ENCODE measurements around the gene NUTM2G.
"Not testable (repeated sequence)": the region's sequence is repeated elsewhere in the genome, so short reads cannot be mapped to it uniquely, and the experiment has no call there.

The NUTM2G gene

DNA sequence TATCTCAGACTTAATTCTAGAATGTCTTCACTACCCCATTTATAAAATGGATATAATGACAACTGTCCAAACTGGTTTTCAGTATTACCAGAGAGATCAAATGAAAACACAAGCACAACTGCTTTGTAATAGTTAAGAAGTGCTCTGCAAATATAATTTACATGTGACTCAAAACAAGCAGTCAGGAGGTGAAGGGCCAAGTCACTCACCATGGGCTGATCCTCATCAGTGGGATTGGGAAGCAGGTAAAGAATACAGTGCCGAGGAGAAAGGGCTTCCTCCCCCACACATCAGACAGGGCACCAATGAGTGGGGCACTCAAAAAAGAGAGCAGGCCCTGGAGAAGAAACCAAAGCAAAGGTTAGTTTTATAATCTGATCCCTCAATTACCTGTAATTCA lies 20.7 kb downstream of the NUTM2G start:
- H3K27me3 ChIP-seq (ENCODE audit: control insufficient read depth, insufficient read depth, low read length); H3K36me3 ChIP-seq (ENCODE audit: control insufficient read depth, insufficient read depth, low read length); H3K4me3 ChIP-seq (ENCODE audit: low read depth, low read length); H3K9ac ChIP-seq (ENCODE audit: low read depth, low read length); H3K4me1 ChIP-seq (ENCODE audit: control insufficient read depth, insufficient read depth, low read length); H3K27ac ChIP-seq (ENCODE audit: low read depth, low read length); H3K9me3 ChIP-seq (ENCODE audit: control insufficient read depth, insufficient read depth, low read length): not testable (repeated sequence)

DNA sequence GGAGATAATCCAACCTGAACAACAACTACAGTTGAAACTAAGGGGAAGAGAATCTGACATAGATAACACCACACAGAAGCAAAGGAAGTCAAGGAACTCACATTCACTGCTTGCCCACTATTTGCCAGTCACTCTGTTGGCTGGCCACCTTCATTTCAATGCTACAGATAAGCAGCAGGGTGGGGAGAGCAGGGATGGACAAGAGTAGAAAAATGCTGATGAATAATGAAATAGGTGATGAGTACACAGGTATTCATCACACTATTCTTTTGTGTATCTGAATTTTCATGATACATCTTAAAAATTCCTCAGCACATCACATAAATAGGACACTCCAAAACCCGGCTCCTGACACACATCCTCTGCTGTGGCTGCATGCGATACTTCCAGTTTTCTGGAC lies 21.9 kb downstream of the NUTM2G start:
- H3K27me3 ChIP-seq (ENCODE audit: control insufficient read depth, insufficient read depth, low read length): not testable (repeated sequence)

DNA sequence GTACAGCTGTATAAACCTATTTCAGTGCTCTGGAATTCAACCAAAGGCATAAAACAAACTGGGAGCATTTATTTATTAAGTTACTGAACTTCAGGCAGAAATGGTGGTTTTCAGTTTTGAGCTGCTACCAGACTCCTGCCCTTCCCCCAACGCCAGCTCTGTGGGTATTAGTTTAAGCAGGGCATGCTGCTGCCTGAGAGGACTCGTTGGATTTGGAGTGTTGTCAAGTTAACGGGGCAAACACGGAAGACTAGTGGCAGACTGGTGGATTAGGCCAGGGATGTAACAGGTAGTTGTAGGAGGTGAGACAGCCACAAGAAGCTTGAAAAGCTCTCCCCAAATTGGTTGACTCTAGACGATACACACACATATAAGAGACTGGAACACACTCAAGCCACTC lies 38.9 kb downstream of the NUTM2G start:
- H3K36me3 ChIP-seq (ENCODE audit: control insufficient read depth, insufficient read depth, low read length); H3K9me3 ChIP-seq (ENCODE audit: control insufficient read depth, insufficient read depth, low read length); H3K27me3 ChIP-seq (ENCODE audit: control insufficient read depth, insufficient read depth, low read length); H3K4me3 ChIP-seq (ENCODE audit: low read depth, low read length); H3K9ac ChIP-seq (ENCODE audit: low read depth, low read length); H3K4me1 ChIP-seq (ENCODE audit: control insufficient read depth, insufficient read depth, low read length); H3K27ac ChIP-seq (ENCODE audit: low read depth, low read length): not testable (repeated sequence)

More for the DNA sequence above, 21.9 kb downstream of the NUTM2G start:
- H3K27ac ChIP-seq (ENCODE audit: low read depth, low read length); H3K4me3 ChIP-seq (ENCODE audit: low read depth, low read length); H3K36me3 ChIP-seq (ENCODE audit: control insufficient read depth, insufficient read depth, low read length); H3K9me3 ChIP-seq (ENCODE audit: control insufficient read depth, insufficient read depth, low read length); H3K4me1 ChIP-seq (ENCODE audit: control insufficient read depth, insufficient read depth, low read length); H3K9ac ChIP-seq (ENCODE audit: low read depth, low read length): not testable (repeated sequence)

DNA sequence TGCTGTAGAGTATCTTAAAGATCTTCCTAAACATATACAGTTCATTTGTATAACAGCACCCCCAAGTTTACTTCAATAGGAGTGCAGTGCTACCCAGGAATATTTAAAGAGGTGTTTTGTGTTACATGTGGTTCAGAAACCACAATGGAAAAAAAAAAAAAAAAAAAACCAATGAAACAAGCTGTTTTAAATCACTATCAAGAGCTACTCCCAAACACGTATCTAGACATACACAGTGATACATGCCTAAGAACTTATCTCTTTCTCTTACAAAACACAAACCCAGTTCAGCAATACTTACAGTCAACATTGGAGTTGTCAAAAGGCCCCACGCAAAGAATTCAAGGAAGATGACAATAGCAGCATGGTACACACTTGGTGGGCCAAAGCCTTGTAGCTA lies 43.9 kb downstream of the NUTM2G start:
- H3K4me1 ChIP-seq (ENCODE audit: control insufficient read depth, insufficient read depth, low read length); H3K27me3 ChIP-seq (ENCODE audit: control insufficient read depth, insufficient read depth, low read length); H3K27ac ChIP-seq (ENCODE audit: low read depth, low read length); H3K9me3 ChIP-seq (ENCODE audit: control insufficient read depth, insufficient read depth, low read length); H3K4me3 ChIP-seq (ENCODE audit: low read depth, low read length); H3K36me3 ChIP-seq (ENCODE audit: control insufficient read depth, insufficient read depth, low read length); H3K9ac ChIP-seq (ENCODE audit: low read depth, low read length): not testable (repeated sequence)

DNA sequence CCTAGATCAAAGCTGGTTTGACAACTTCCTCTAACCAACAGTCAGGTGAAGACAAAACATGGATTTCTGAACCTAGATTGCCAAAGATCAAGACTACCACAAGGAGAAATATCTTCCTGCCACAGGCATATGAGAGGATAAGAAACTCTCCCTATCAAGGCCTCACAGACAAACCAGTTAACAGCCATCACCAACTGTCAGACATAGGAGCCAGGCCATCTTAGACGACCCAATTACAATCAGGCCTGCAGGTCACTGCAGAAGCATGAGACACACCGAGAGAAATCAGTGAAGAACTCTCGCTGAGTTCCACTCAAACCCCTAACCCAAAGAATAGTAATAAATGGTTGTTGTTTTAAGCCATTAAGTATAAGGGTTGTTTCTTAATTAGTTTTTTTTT lies 45.4 kb downstream of the NUTM2G start:
- not testable (repeated sequence) for H3K36me3 ChIP-seq (ENCODE audit: control insufficient read depth, insufficient read depth, low read length); H3K4me3 ChIP-seq (ENCODE audit: low read depth, low read length); H3K27me3 ChIP-seq (ENCODE audit: control insufficient read depth, insufficient read depth, low read length); H3K9ac ChIP-seq (ENCODE audit: low read depth, low read length); H3K4me1 ChIP-seq (ENCODE audit: control insufficient read depth, insufficient read depth, low read length); H3K27ac ChIP-seq (ENCODE audit: low read depth, low read length); H3K9me3 ChIP-seq (ENCODE audit: control insufficient read depth, insufficient read depth, low read length)

DNA sequence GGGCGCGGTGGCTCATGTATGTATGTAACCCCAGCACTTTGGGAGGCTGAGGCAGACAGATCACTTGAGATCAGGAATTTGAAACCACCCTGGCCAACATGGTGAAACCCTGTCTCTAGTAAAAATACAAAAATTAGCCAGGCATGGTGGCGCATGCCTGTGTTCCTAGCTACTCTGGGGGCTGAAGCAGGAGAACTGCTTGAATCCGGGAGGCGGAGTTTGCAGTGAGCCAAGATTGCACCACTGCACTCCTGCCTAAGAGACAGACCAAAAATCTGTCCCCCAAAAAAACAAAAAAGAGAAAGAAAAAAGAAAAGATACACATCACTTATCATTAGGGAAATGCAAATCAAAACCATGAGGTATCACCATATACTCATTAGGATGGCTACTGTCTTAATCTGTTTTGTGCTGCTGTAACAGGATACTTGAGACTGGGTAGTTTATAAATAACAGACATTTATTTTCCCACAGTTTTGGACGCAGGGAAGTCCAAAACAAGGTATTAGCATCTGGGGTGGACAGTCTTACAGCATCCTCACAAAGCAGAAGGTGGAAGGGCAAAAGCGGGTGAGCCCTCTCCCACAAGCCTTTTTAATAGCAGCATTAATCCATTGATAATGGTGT lies 55.0 kb downstream of the NUTM2G start:
- not testable (repeated sequence) for H3K4me1 ChIP-seq (ENCODE audit: control insufficient read depth, insufficient read depth, low read length)

DNA sequence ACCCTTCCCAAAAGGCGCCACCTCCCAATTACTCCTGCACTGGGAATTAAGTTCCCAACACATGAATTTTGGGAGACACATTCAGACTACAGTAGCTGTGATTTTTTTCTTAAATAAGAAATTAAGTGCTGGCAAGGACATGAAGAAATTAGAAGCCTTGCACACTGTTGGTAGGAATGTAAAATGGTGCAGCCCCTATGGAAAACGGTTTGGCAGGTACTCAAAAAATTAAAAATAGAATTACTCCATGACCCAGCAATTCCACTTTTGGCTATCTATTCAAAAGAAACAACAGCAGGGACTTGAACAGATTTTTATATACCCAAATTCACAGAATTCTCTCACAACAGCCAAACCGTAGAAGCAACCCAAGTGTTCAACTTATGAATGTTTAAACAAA lies 55.5 kb downstream of the NUTM2G start:
- H3K27me3 ChIP-seq (ENCODE audit: control insufficient read depth, insufficient read depth, low read length); H3K9me3 ChIP-seq (ENCODE audit: control insufficient read depth, insufficient read depth, low read length); H3K4me3 ChIP-seq (ENCODE audit: low read depth, low read length); H3K9ac ChIP-seq (ENCODE audit: low read depth, low read length); H3K27ac ChIP-seq (ENCODE audit: low read depth, low read length); H3K4me1 ChIP-seq (ENCODE audit: control insufficient read depth, insufficient read depth, low read length); H3K36me3 ChIP-seq (ENCODE audit: control insufficient read depth, insufficient read depth, low read length): not testable (repeated sequence)

More for the DNA sequence above, 55.0 kb downstream of the NUTM2G start:
- not testable (repeated sequence) for H3K27me3 ChIP-seq (ENCODE audit: control insufficient read depth, insufficient read depth, low read length); H3K4me3 ChIP-seq (ENCODE audit: low read depth, low read length); H3K9me3 ChIP-seq (ENCODE audit: control insufficient read depth, insufficient read depth, low read length); H3K36me3 ChIP-seq (ENCODE audit: control insufficient read depth, insufficient read depth, low read length); H3K9ac ChIP-seq (ENCODE audit: low read depth, low read length); H3K27ac ChIP-seq (ENCODE audit: low read depth, low read length)

DNA sequence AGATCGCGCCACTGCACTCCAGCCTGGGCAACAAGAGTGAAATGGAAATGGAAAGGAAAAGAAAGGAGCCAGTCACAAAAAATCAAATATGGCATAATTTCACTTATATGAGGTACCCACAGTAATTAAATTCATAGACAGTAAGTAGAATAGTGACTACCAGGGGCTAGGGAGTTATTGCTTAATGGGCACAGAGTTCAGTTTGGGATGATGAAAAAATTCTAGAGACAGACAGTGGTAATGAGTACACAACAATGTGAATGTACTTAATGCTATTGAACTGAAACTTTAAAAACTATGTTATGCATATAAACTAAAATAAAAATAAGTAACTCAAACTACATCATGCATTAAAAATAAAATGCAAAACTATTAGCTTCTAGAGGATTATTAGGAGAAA lies 56.2 kb downstream of the NUTM2G start:
- H3K27ac ChIP-seq (ENCODE audit: low read depth, low read length); H3K9me3 ChIP-seq (ENCODE audit: control insufficient read depth, insufficient read depth, low read length); H3K27me3 ChIP-seq (ENCODE audit: control insufficient read depth, insufficient read depth, low read length); H3K36me3 ChIP-seq (ENCODE audit: control insufficient read depth, insufficient read depth, low read length); H3K4me1 ChIP-seq (ENCODE audit: control insufficient read depth, insufficient read depth, low read length); H3K9ac ChIP-seq (ENCODE audit: low read depth, low read length); H3K4me3 ChIP-seq (ENCODE audit: low read depth, low read length): not testable (repeated sequence)

Measured in HUES48 (cell line).